Measurements from ENCODE around the gene PTPRR. TPM values are rescaled to one million over a fixed set of nuclear protein-coding genes. Genes with fewer than 3 reads are reported as not detected.

Gene PTPRR
- total and polyA plus RNA-seq, 10 of the 15 experiments (the other 5 are each of a cell fraction or from before 2014, with no cell fraction given): 0.14 to 3.1 (median 0.42) TPM

- TF ChIP-seq, protein P1, sequence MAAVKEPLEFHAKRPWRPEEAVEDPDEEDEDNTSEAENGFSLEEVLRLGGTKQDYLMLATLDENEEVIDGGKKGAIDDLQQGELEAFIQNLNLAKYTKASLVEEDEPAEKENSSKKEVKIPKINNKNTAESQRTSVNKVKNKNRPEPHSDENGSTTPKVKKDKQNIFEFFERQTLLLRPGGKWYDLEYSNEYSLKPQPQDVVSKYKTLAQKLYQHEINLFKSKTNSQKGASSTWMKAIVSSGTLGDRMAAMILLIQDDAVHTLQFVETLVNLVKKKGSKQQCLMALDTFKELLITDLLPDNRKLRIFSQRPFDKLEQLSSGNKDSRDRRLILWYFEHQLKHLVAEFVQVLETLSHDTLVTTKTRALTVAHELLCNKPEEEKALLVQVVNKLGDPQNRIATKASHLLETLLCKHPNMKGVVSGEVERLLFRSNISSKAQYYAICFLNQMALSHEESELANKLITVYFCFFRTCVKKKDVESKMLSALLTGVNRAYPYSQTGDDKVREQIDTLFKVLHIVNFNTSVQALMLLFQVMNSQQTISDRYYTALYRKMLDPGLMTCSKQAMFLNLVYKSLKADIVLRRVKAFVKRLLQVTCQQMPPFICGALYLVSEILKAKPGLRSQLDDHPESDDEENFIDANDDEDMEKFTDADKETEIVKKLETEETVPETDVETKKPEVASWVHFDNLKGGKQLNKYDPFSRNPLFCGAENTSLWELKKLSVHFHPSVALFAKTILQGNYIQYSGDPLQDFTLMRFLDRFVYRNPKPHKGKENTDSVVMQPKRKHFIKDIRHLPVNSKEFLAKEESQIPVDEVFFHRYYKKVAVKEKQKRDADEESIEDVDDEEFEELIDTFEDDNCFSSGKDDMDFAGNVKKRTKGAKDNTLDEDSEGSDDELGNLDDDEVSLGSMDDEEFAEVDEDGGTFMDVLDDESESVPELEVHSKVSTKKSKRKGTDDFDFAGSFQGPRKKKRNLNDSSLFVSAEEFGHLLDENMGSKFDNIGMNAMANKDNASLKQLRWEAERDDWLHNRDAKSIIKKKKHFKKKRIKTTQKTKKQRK (IDR thresholded peaks at IDR 0.05; ENCODE audit: low read depth, low read length): no peak
- TF ChIP-seq LARP7 (IDR thresholded peaks at IDR 0.05) (no peak), POLR2AphosphoS5 (IDR thresholded peaks at IDR 0.05; ENCODE audit: low read length) (no peak), DPF2 (IDR thresholded peaks at IDR 0.05) (no peak), WRNIP1 (IDR thresholded peaks at IDR 0.05; ENCODE audit: borderline replicate concordance, low read depth, low read length) (no peak), EED (IDR thresholded peaks at IDR 0.05; ENCODE audit: low read depth) (no peak), ZNF274 (IDR thresholded peaks at IDR 0.05; ENCODE audit: insufficient read depth, insufficient read length) (no peak), MYC (IDR thresholded peaks at IDR 0.05; ENCODE audit: insufficient read depth, insufficient read length, insufficient replicate concordance, low read length, severe bottlenecking) (no peak)
These were observed 136.4 kb downstream of the PTPRR start (continued) for GRCh38 chr12:70784042-70784668.

DNA sequence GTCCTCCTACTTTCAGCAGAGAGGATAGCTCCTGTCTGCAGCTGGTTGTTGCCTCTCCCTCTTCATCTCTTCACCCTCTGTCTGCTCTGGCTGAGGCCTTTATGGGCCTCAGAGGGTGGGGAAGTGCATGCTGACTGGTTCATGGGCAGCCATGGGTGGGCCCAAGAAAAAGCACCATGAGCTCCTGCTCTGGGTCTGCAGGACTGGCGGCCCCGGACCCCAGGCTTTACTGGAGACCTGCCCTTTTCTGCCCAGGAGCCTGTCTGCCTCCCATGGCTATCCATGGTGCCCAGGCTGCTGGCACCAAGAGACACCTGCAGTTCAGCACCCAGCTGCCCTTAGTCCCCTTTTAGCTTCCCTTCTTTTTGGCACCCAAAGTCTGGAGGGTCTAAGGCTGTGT lies 137.1 kb downstream of the PTPRR start:
- ATAC-seq (no peak), DNase-seq (ENCODE audit: low read depth, low spot score) (no peak), FAIRE-seq (no peak)
- H4K20me1 ChIP-seq (ENCODE audit: control insufficient read depth, insufficient read depth): no peaks in the 10 kb centered on the region
- in situ Hi-C loops (cut with MboI) (no loop called here), intact Hi-C loops (cut with micrococcal nuclease; ENCODE audit: unreplicated experiment) (no loop called here)
- H2AFZ ChIP-seq (ENCODE audit: control insufficient read depth, low read depth, low read length): no peak overlapping the region
- ChIA-PET SMC1A (ENCODE audit: uncharacterized antibody, unreplicated experiment) (no interaction called here), RAD21 (ENCODE audit: unreplicated experiment) (no interaction called here), POLR2A (no interaction called here), CTCF (no interaction called here)
- H3K79me2 ChIP-seq (ENCODE audit: control insufficient read depth, insufficient read depth, low read length): no peaks in the 10 kb centered on the region
- H3K4me3 ChIP-seq: no peak overlapping the region
- TF ChIP-seq CREB1 (IDR thresholded peaks at IDR 0.05; ENCODE audit: low read depth): no peak
- TF ChIP-seq, protein P2, sequence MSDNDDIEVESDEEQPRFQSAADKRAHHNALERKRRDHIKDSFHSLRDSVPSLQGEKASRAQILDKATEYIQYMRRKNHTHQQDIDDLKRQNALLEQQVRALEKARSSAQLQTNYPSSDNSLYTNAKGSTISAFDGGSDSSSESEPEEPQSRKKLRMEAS (IDR thresholded peaks at IDR 0.05; ENCODE audit: low read depth, low read length): no peak
- TF ChIP-seq IRF3 (IDR thresholded peaks at IDR 0.05): no peak
- no peak for TF ChIP-seq KAT2A (conservative IDR thresholded peaks at IDR 0.05; ENCODE audit: control insufficient read depth, low read depth, low read length)
- WGBS (ENCODE audit: insufficient coverage, insufficient replicate concordance, low lambda C conversion rate, missing lambda C conversion rate): 63% methylated on average over 2 of the region's 2 CpGs
- H3K9me3 ChIP-seq (replicated peaks; ENCODE audit: control insufficient read depth, insufficient read depth, low read length): no peaks in the 10 kb centered on the region; the same call in 2 of the 3 replicates
- no TSS peak for BruUV-seq (replicated peaks)
- H3K4me2 ChIP-seq (ENCODE audit: control insufficient read depth, insufficient read depth): no peak overlapping the region
- no peaks in the 10 kb centered on the region for H3K36me3 ChIP-seq (ENCODE audit: control insufficient read depth in 2 of 2, insufficient read depth in 2 of 2, low read length in 1 of 2)
- H3K27ac ChIP-seq (ENCODE audit: control insufficient read depth, insufficient read depth): no peak overlapping the region
- H3K27me3 ChIP-seq (replicated peaks in 1 of 2; ENCODE audit: control insufficient read depth in 2 of 2, insufficient read depth in 2 of 2, low read length in 1 of 2): no peaks in the 10 kb centered on the region
- no peak overlapping the region for H3K9ac ChIP-seq (ENCODE audit: control insufficient read depth, insufficient read depth, low read length)
- no peaks in the 10 kb centered on the region for H3K4me1 ChIP-seq (ENCODE audit: control insufficient read depth, insufficient read depth, low read length)
